Measurements from ENCODE around the gene YIF1A.
"Not testable (repeated sequence)": the region's sequence is repeated elsewhere in the genome, so short reads cannot be mapped to it uniquely, and the experiment has no call there.

Gene YIF1A

GRCh38 chr11:66268244-66268951 lies 20.5 kb downstream of the YIF1A start, which contains the start of gene RAB1B:
TSS of gene RAB1B (plus strand) at chr11:66268639. CDS start at chr11:66268680, 41 bp downstream.
- DNase-seq: peak; percentile 100

GRCh38 chr11:66267379-66268243 lies 21.3 kb downstream of the YIF1A start:
- DNase-seq: peak; percentile 71

- no peak for DNase-seq
These were observed 21.9 kb downstream of the YIF1A start for GRCh38 chr11:66267039-66267378.

- DNase-seq: no peak
These were observed 22.4 kb downstream of the YIF1A start for GRCh38 chr11:66266378-66267038.

- DNase-seq: no peak
These were observed 23.2 kb downstream of the YIF1A start for GRCh38 chr11:66265531-66266377.

GRCh38 chr11:66264914-66265313 lies 24.0 kb downstream of the YIF1A start:
- DNase-seq: no peak

- no peak for DNase-seq
These were observed 24.6 kb downstream of the YIF1A start for GRCh38 chr11:66264383-66264782.

- no peak for DNase-seq
These were observed 25.2 kb downstream of the YIF1A start for GRCh38 chr11:66263785-66264184.

GRCh38 chr11:66263231-66263630 lies 25.7 kb downstream of the YIF1A start:
- DNase-seq: no peak

- DNase-seq: no peak
These were observed 26.2 kb downstream of the YIF1A start for GRCh38 chr11:66262696-66263095.

GRCh38 chr11:66262191-66262590 lies 26.8 kb downstream of the YIF1A start:
- no peak for DNase-seq

- no peak for DNase-seq
These were observed 27.4 kb downstream of the YIF1A start for GRCh38 chr11:66261578-66261977.

- no peak for DNase-seq
These were observed 29.0 kb downstream of the YIF1A start for GRCh38 chr11:66259956-66260355.

GRCh38 chr11:66259225-66259624 lies 29.7 kb downstream of the YIF1A start:
- DNase-seq: no peak

- no peak for DNase-seq
These were observed 30.5 kb downstream of the YIF1A start for GRCh38 chr11:66258473-66258893.

- not testable (repeated sequence) for DNase-seq
These were observed 35.9 kb downstream of the YIF1A start for GRCh38 chr11:66253081-66253480.

- no peak for DNase-seq
These were observed 37.1 kb downstream of the YIF1A start for GRCh38 chr11:66251809-66252208.

- no peak for DNase-seq
These were observed 40.0 kb downstream of the YIF1A start for GRCh38 chr11:66248903-66249302.

- no peak for DNase-seq
These were observed 41.1 kb downstream of the YIF1A start for GRCh38 chr11:66247801-66248200.

- no peak for DNase-seq
These were observed 41.6 kb downstream of the YIF1A start for GRCh38 chr11:66247295-66247694.

- no peak for DNase-seq
These were observed 45.0 kb downstream of the YIF1A start for GRCh38 chr11:66243782-66244535.

Data from COR-L47 (cell line).